Measurements from ENCODE around the gene AKAP9. TPM values are rescaled to one million over a fixed set of nuclear protein-coding genes. Genes with fewer than 3 reads are reported as not detected.
"Not testable (repeated sequence)": the region's sequence is repeated elsewhere in the genome, so short reads cannot be mapped to it uniquely, and the experiment has no call there.

Gene AKAP9
- total RNA-seq, 1 experiment from 2014 or later = 62.6 TPM

DNA sequence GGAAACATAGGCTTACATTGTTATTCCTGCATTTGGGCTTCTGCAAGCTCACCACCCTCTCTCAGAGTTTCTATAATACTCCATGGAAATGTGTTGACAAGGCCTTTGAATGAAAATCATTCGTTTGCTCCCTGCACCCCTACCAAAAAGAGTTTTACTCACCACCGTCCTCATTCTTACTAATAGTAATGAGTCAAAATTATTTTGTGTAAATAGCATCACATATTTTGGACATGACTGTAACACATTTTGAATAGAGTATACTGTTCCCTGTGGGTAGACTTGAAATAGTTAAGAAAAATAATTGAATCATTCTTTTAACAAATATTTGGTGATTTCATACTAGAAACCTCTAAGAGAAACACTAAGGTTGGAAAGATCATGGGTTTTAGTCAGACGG is 84.6 kb downstream of the AKAP9 start:
- Histone ChIP-seq H3K27ac (ENCODE audit: low read depth, low read length, poor library complexity, severe bottlenecking) (no peak overlapping the region), H3K9me3 (ENCODE audit: low read depth, low read length, poor library complexity, severe bottlenecking) (no peaks in the 10 kb centered on the region), H3K36me3 (ENCODE audit: insufficient read depth, low read length, poor library complexity, severe bottlenecking) (peaks cover 48% of the 10 kb centered on the region), H3K27me3 (replicated peaks; ENCODE audit: insufficient read depth, low read depth, low read length, poor library complexity) (no peaks in the 10 kb centered on the region), H3K4me1 (ENCODE audit: insufficient read depth, low read length, poor library complexity, severe bottlenecking) (no peaks in the 10 kb centered on the region), H3K4me3 (ENCODE audit: low read depth, low read length, poor library complexity, severe bottlenecking) (no peak overlapping the region)
- POLR2A ChIA-PET (ENCODE audit: low non-redundant PET) = no interaction called here
- no TSS peak for BruUV-seq (replicated peaks)
- no peak for TF ChIP-seq EZH2 (IDR thresholded peaks at IDR 0.05; ENCODE audit: borderline replicate concordance, low read depth, low read length, poor library complexity, severe bottlenecking)
- TF ChIP-seq, protein P1, sequence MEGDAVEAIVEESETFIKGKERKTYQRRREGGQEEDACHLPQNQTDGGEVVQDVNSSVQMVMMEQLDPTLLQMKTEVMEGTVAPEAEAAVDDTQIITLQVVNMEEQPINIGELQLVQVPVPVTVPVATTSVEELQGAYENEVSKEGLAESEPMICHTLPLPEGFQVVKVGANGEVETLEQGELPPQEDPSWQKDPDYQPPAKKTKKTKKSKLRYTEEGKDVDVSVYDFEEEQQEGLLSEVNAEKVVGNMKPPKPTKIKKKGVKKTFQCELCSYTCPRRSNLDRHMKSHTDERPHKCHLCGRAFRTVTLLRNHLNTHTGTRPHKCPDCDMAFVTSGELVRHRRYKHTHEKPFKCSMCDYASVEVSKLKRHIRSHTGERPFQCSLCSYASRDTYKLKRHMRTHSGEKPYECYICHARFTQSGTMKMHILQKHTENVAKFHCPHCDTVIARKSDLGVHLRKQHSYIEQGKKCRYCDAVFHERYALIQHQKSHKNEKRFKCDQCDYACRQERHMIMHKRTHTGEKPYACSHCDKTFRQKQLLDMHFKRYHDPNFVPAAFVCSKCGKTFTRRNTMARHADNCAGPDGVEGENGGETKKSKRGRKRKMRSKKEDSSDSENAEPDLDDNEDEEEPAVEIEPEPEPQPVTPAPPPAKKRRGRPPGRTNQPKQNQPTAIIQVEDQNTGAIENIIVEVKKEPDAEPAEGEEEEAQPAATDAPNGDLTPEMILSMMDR (conservative IDR thresholded peaks at IDR 0.05; ENCODE audit: low read depth, low read length) = no peak
- CTCF ChIA-PET = no interaction called here
- intact Hi-C loops (cut with micrococcal nuclease; ENCODE audit: unreplicated experiment) = no loop called here
- DNase-seq (ENCODE audit: low spot score) = no peak

DNA sequence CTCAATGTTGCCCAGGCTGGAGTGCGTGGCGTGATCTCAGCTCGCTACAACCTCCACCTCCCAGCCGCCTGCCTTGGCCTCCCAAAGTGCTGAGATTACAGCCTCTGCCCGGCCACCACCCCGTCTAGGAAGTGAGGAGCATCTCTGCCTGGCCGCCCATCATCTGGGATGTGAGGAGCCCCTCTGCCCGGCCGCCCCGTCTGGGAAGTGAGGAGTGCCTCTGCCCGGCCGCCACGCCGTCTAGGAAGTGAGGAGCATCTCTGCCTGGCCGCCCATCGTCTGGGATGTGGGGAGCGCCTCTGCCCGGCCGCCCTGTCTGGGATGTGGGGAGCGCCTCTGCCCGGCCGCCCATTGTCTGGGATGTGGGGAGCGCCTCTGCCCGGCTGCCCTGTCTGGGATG is 86.0 kb downstream of the AKAP9 start:
- H3K4me1 ChIP-seq (ENCODE audit: insufficient read depth, low read length, poor library complexity, severe bottlenecking); H3K9me3 ChIP-seq (ENCODE audit: low read depth, low read length, poor library complexity, severe bottlenecking); H3K4me3 ChIP-seq (ENCODE audit: low read depth, low read length, poor library complexity, severe bottlenecking); CTCF ChIA-PET; H3K27ac ChIP-seq (ENCODE audit: low read depth, low read length, poor library complexity, severe bottlenecking); BruUV-seq (replicated peaks); H3K27me3 ChIP-seq (replicated peaks; ENCODE audit: insufficient read depth, low read depth, low read length, poor library complexity); intact Hi-C loops (cut with micrococcal nuclease; ENCODE audit: unreplicated experiment); DNase-seq (ENCODE audit: low spot score); POLR2A ChIA-PET (ENCODE audit: low non-redundant PET): not testable (repeated sequence)
- peaks cover 41% of the 10 kb centered on the region for H3K36me3 ChIP-seq (ENCODE audit: insufficient read depth, low read length, poor library complexity, severe bottlenecking)

DNA sequence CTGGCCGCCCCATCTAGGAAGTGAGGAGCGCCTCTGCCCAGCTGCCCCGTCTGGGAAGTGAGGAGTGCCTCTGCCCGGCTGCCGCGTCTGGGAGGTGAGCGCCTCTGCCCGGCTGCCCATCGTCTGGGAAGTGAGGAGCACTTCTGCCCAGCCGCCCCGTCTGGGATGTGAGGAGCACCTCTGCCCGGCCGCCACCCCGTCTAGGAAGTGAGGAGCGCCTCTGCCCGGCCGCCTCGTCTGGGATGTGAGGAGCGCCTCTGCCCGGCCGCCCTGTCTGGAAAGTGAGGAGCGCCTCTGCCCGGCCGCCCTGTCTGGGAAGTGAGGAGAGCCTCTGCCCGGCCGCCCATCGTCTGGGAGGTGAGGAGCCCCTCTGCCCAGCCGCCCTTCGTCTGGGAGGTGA is 86.5 kb downstream of the AKAP9 start:
- H3K36me3 ChIP-seq (ENCODE audit: insufficient read depth, low read length, poor library complexity, severe bottlenecking) = peaks cover 38% of the 10 kb centered on the region
- intact Hi-C loops (cut with micrococcal nuclease; ENCODE audit: unreplicated experiment); POLR2A ChIA-PET (ENCODE audit: low non-redundant PET); CTCF ChIA-PET; H3K27me3 ChIP-seq (replicated peaks; ENCODE audit: insufficient read depth, low read depth, low read length, poor library complexity); H3K4me3 ChIP-seq (ENCODE audit: low read depth, low read length, poor library complexity, severe bottlenecking); BruUV-seq (replicated peaks); H3K27ac ChIP-seq (ENCODE audit: low read depth, low read length, poor library complexity, severe bottlenecking); DNase-seq (ENCODE audit: low spot score); H3K4me1 ChIP-seq (ENCODE audit: insufficient read depth, low read length, poor library complexity, severe bottlenecking); H3K9me3 ChIP-seq (ENCODE audit: low read depth, low read length, poor library complexity, severe bottlenecking): not testable (repeated sequence)

DNA sequence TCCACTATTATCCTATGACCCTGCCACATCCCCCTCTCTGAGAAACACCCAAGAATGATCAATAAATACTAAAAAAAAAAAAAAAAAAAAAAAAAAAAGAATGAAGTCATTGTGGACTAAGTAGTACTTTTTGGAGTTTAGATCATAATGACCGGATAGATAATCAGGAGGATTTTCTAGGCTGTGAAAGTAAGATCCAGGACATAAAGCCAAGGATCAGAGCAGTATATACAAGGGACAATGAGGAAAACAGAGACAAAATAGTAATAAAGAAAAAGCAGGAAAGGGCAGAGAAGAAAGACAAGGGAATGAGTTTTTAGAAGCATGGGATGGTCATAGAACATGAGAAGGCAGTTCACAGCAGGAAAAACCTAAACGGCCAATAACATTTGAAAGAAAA is 87.6 kb downstream of the AKAP9 start:
- TF ChIP-seq, protein P1 (conservative IDR thresholded peaks at IDR 0.05; ENCODE audit: low read depth, low read length) = no peak
- TF ChIP-seq EZH2 (IDR thresholded peaks at IDR 0.05; ENCODE audit: borderline replicate concordance, low read depth, low read length, poor library complexity, severe bottlenecking) = no peak
- Histone ChIP-seq H3K36me3 (ENCODE audit: insufficient read depth, low read length, poor library complexity, severe bottlenecking) (peaks cover 27% of the 10 kb centered on the region), H3K27ac (ENCODE audit: low read depth, low read length, poor library complexity, severe bottlenecking) (no peak overlapping the region), H3K9me3 (ENCODE audit: low read depth, low read length, poor library complexity, severe bottlenecking) (no peaks in the 10 kb centered on the region), H3K4me1 (ENCODE audit: insufficient read depth, low read length, poor library complexity, severe bottlenecking) (no peaks in the 10 kb centered on the region), H3K4me3 (ENCODE audit: low read depth, low read length, poor library complexity, severe bottlenecking) (no peak overlapping the region), H3K27me3 (replicated peaks; ENCODE audit: insufficient read depth, low read depth, low read length, poor library complexity) (no peaks in the 10 kb centered on the region)
- ChIA-PET CTCF (no interaction called here), POLR2A (ENCODE audit: low non-redundant PET) (no interaction called here)
- no TSS peak for BruUV-seq (replicated peaks)
- intact Hi-C loops (cut with micrococcal nuclease; ENCODE audit: unreplicated experiment) = no loop called here
- DNase-seq (ENCODE audit: low spot score) = no peak

Data from A673 (cell line).